A673 (cell line): ENCODE results near the gene STK32A. TPM values are rescaled to one million over a fixed set of nuclear protein-coding genes. Genes with fewer than 3 reads are reported as not detected.

Source experiments
- BruUV-seq: library from RNA; stranded (reverse); fragments of 400-500 nt; replicated peaks from 2 replicates; lab custom pipeline; 2021; lab: Mats Ljungman, UMichigan
- CTCF ChIA-PET: fragments of 300-600 bp; sonication (Branson Sonifier 250); formaldehyde crosslinking; loops from one replicate; lab custom pipeline; 2022; ENCODE audit warnings: antibody characterized with exemption; lab: Charles Lee
- POLR2A ChIA-PET: fragments of 300-600 bp; sonication (Branson Sonifier 250); formaldehyde crosslinking; loops from one replicate; lab custom pipeline; 2022; ENCODE audit warnings: antibody characterized with exemption; ENCODE audit not compliant: low non-redundant PET; lab: Charles Lee
- DNase-seq: peaks from one replicate; pipeline ENCODE4 v3.0.0-alpha.2; 2015; ENCODE audit warnings: low spot score
- H3K27ac ChIP-seq: fragments of 200-600 bp; sonication (generic); 2 replicates; pipeline ENCODE4 v1.5.1; 2016; ENCODE audit warnings: mixed run types, low read depth, mild to moderate bottlenecking, mixed read lengths, antibody characterized with exemption, low read length; ENCODE audit not compliant: poor library complexity, severe bottlenecking
- H3K27me3 ChIP-seq: fragments of 200-600 bp; sonication (generic); replicated peaks from 2 replicates; pipeline ENCODE4 v1.6.1; 2017; ENCODE audit warnings: mixed run types, low read depth, mild to moderate bottlenecking, mixed read lengths, antibody characterized with exemption, low read length; ENCODE audit not compliant: insufficient read depth, poor library complexity
- H3K36me3 ChIP-seq: fragments of 200-600 bp; sonication (generic); 2 replicates; pipeline ENCODE4 v1.6.1; 2016; ENCODE audit warnings: mixed run types, mild to moderate bottlenecking, mixed read lengths, antibody characterized with exemption, low read length; ENCODE audit not compliant: insufficient read depth, poor library complexity, severe bottlenecking
- H3K4me1 ChIP-seq: fragments of 200-600 bp; sonication (generic); 2 replicates; pipeline ENCODE4 v1.6.1; 2017; ENCODE audit warnings: mixed run types, mild to moderate bottlenecking, mixed read lengths, antibody characterized with exemption, low read length; ENCODE audit not compliant: insufficient read depth, poor library complexity, severe bottlenecking
- H3K4me3 ChIP-seq: fragments of 200-600 bp; sonication (generic); 2 replicates; pipeline ENCODE4 v1.5.1; 2016; ENCODE audit warnings: low read depth, mixed run types, mild to moderate bottlenecking, mixed read lengths, low read length; ENCODE audit not compliant: poor library complexity, severe bottlenecking
- H3K9me3 ChIP-seq: fragments of 200-600 bp; sonication (generic); 2 replicates; pipeline ENCODE4 v1.6.1; 2016; ENCODE audit warnings: mixed run types, low read depth, mild to moderate bottlenecking, mixed read lengths, antibody characterized with exemption, low read length; ENCODE audit not compliant: poor library complexity, severe bottlenecking
- EZH2 ChIP-seq: fragments of 200-600 bp; sonication (generic); IDR thresholded peaks from 2 replicates; pipeline ENCODE4 v1.6.1; 2017; ENCODE audit warnings: borderline replicate concordance, low read depth, mild to moderate bottlenecking, mixed read lengths, antibody characterized with exemption, low read length; ENCODE audit not compliant: poor library complexity, severe bottlenecking
- intact Hi-C: fragments of 100-400 bp; cut with micrococcal nuclease; formaldehyde crosslinking; loops from one replicate; pipeline ENCODE4 v1.10.0; 2022; ENCODE audit not compliant: unreplicated experiment
- total RNA-seq: library from RNA; stranded (reverse); gene quantifications from 2 replicates; pipeline ENCODE4 v1.2.3, GENCODE V29; 2021
- TF ChIP-seq, protein P1 (sequence below): fragments of 300-800, 200-600 bp; sonication (generic); conservative IDR thresholded peaks from 2 replicates; pipeline ENCODE4 v1.5.1; 2017; ENCODE audit warnings: low read depth, mild to moderate bottlenecking, antibody characterized with exemption, low read length, moderate library complexity, mixed read lengths

The STK32A gene
- total RNA-seq, 1 experiment from 2014 or later: not detected

DNA sequence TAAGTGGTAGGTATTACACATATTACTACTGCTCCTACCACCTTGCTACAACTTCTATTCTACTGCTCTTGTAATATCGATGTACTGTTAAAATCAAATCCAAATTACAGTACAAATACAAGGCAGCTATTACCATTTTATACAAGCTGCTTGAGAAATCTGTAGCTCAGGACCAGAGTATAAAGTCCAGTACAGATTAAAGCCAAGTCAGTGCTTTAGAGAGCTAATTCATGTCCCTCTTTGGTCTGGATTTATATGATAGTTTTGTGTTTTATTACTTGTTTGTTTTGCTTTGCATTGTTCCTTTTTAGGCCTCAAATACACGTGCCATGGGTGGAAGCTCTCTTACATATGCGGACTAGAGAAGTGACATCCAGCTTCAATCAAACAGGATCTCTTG is 199.2 kb downstream of the STK32A start:
- intact Hi-C loops: no loop called here
- TF ChIP-seq, protein P1, sequence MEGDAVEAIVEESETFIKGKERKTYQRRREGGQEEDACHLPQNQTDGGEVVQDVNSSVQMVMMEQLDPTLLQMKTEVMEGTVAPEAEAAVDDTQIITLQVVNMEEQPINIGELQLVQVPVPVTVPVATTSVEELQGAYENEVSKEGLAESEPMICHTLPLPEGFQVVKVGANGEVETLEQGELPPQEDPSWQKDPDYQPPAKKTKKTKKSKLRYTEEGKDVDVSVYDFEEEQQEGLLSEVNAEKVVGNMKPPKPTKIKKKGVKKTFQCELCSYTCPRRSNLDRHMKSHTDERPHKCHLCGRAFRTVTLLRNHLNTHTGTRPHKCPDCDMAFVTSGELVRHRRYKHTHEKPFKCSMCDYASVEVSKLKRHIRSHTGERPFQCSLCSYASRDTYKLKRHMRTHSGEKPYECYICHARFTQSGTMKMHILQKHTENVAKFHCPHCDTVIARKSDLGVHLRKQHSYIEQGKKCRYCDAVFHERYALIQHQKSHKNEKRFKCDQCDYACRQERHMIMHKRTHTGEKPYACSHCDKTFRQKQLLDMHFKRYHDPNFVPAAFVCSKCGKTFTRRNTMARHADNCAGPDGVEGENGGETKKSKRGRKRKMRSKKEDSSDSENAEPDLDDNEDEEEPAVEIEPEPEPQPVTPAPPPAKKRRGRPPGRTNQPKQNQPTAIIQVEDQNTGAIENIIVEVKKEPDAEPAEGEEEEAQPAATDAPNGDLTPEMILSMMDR: no peak
- no peak for TF ChIP-seq EZH2
- H3K36me3 ChIP-seq: no peaks in the 10 kb centered on the region
- POLR2A ChIA-PET: no interaction called here
- no TSS peak for BruUV-seq
- no peaks in the 10 kb centered on the region for H3K4me1 ChIP-seq
- no peak overlapping the region for H3K27ac ChIP-seq
- H3K27me3 ChIP-seq: no peaks in the 10 kb centered on the region
- no peak for DNase-seq
- no peak overlapping the region for H3K4me3 ChIP-seq
- CTCF ChIA-PET: no interaction called here
- no peaks in the 10 kb centered on the region for H3K9me3 ChIP-seq

GRCh38 chr5:147436596-147436995 is 201.8 kb downstream of the STK32A start:
- POLR2A ChIA-PET: no interaction called here
- Histone ChIP-seq H3K9me3 (no peaks in the 10 kb centered on the region), H3K27ac (no peak overlapping the region), H3K36me3 (no peaks in the 10 kb centered on the region), H3K27me3 (no peaks in the 10 kb centered on the region), H3K4me3 (no peak overlapping the region), H3K4me1 (no peaks in the 10 kb centered on the region)
- CTCF ChIA-PET: no interaction called here
- no TSS peak for BruUV-seq
- no peak for TF ChIP-seq EZH2
- TF ChIP-seq, protein P1: no peak
- intact Hi-C loops: no loop called here
- no peak for DNase-seq

GRCh38 chr5:147437161-147437596 is 202.4 kb downstream of the STK32A start:
- ChIA-PET CTCF (no interaction called here), POLR2A (no interaction called here)
- no peak for DNase-seq
- no peaks in the 10 kb centered on the region for H3K4me1 ChIP-seq
- H3K27me3 ChIP-seq: no peaks in the 10 kb centered on the region
- H3K36me3 ChIP-seq: no peaks in the 10 kb centered on the region
- intact Hi-C loops: no loop called here
- H3K9me3 ChIP-seq: no peaks in the 10 kb centered on the region
- H3K27ac ChIP-seq: no peak overlapping the region
- no peak for TF ChIP-seq EZH2
- TF ChIP-seq, protein P1: no peak
- BruUV-seq: no TSS peak
- H3K4me3 ChIP-seq: no peak overlapping the region
